GM19240 (cell line): ENCODE measurements around the gene MMP25.
"Not testable (repeated sequence)": the region's sequence is repeated elsewhere in the genome, so short reads cannot be mapped to it uniquely, and the experiment has no call there.

Experiments used
- DNase-seq: peaks from one replicate; pipeline ENCODE4 v3.0.0; 2011; ENCODE audit warnings: low spot score; ENCODE audit not compliant: insufficient read length

The MMP25 gene

DNA sequence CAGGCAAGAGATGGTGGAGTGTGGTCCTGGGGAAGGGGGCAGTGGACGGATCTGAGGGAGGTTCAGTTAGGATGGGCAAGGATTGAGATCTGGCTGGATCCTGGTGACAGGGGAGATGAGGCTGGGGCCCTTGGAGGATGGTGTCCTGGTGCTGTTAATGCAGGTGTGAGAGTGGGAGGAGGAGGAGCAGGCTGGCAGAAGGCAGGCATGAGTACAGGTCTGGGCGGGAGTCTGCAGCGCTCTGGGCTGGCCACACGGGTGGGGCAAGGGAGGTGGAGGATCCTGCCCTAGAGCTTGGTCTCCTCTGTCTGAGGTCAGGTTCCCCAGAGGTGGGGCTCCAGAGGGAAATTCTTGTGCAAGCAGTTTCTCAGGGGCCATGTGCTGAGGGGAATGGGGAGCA is 25.8 kb downstream of the MMP25 start:
- DNase-seq, result not testable (repeated sequence)

GRCh38 chr16:3072576-3073263 is 26.4 kb downstream of the MMP25 start:
- not testable (repeated sequence) for DNase-seq

DNA sequence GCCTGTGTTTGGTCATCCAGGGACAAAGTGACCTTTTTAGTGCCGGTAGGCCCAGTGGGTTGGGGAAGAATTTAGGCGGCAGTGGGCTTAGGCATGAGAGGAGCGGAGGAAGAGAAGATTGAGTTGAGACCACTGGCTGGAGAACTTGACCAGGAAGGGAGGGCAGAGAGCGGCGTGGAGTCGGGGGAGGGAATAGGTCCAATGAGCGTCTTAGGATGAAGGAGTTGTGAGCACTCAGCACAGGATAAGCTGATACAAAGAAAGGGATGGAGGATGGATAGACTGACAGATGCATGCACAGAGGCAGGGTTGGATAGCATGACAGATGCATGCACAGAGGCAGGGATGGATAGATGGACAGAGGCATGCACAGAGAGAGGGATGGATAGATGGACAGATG is 27.1 kb downstream of the MMP25 start:
- DNase-seq, result no peak

GRCh38 chr16:3074860-3075522 is 28.6 kb downstream of the MMP25 start:
- DNase-seq, result peak; percentile 79

- no peak for DNase-seq
Observed at GRCh38 chr16:3075523-3075915, 29.2 kb downstream of the MMP25 start.

GRCh38 chr16:3075946-3076345 is 29.6 kb downstream of the MMP25 start:
- not testable (repeated sequence) for DNase-seq

DNA sequence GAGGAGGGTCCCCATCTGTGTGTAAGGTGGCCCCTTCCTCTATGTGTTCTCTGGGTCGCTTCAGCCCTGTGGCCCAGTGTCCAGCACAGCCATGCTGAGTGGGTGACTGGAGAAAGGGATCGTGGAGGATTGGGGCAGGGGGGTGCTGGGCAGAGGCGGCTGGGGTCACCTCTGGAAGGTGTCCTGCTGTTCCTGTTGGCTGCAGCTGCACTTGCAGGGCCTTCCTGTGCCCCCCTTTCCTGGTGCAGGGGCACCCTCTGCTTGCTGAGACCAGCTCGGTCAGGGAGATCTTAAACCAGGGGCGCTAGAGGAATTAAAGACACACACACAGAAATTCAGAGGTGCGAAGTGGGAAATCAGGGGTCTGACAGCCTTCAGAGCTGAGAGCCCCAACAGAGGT is 30.2 kb downstream of the MMP25 start:
- DNase-seq, result no peak

DNA sequence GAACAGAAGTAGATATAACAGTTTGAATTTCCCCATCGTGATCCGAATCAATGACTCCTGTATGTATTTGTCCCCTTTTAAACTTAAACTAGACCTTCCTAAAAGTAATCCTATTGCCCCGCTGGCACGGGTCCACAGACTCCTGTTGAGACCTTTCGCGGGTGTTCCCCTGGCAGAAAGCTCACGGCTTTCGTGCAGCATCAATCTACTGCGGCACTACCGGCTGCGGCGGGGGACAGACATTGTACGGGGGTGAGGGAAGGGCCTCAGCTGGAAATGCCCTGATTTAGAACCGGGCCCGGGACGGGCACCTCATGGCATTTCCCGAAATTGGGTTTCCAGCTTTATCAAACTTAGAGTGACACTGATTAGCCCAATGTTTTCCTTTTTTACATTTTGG is 33.7 kb downstream of the MMP25 start:
- DNase-seq, result no peak

- DNase-seq, result not testable (repeated sequence)
Observed at GRCh38 chr16:3081957-3082356, 35.6 kb downstream of the MMP25 start.

GRCh38 chr16:3083408-3083807 is 37.0 kb downstream of the MMP25 start:
- DNase-seq, result not testable (repeated sequence)

- no peak for DNase-seq
Observed at GRCh38 chr16:3084491-3084890, 38.1 kb downstream of the MMP25 start.

GRCh38 chr16:3084969-3085670 is 38.8 kb downstream of the MMP25 start:
- no peak for DNase-seq

GRCh38 chr16:3085868-3086595 is 39.7 kb downstream of the MMP25 start:
- DNase-seq, result no peak

- no peak for DNase-seq
Observed at GRCh38 chr16:3086596-3087242, 40.4 kb downstream of the MMP25 start.

GRCh38 chr16:3087243-3088235 is 41.2 kb downstream of the MMP25 start:
- no peak for DNase-seq

- no peak for DNase-seq
Observed at GRCh38 chr16:3088450-3088849, 42.1 kb downstream of the MMP25 start.

DNA sequence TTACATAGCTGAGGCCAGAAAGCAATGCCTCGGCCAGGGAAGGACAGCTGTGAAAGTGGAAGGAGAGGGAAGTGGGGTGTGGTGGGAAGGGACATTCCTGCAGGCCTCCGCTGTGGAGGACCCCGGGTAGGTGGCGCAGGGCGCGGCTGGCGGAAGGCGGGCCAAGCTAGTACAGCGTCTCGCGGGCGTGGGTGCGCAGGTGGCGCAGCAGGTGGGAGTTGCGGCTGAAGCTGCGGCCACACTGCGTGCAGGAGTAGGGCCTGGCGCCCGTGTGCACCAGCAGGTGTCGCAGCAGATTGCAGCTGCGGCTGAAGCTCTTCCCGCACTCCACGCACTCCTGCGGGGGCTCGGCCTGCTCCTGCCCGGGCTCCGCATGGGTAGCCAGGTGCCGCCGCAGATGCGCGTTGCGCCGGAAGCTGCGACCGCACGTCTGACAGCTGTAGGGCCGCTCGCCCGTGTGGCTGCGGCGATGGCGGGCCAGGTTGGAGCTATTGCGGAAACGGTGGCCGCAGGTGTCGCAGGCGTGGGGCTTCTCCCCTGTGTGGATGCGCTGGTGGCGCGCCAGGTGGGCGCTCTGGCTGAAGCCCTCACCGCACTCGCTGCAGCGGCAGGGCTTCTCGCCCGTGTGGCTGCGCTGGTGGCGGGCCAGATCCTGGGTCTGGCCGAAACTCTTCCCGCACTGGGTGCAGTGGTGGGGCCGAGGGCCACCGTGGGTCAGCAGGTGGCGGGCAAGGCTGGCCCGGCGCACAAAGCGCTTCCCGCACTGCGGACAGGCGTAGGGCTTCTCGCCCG is 42.8 kb downstream of the MMP25 start:
- no peak for DNase-seq

DNA sequence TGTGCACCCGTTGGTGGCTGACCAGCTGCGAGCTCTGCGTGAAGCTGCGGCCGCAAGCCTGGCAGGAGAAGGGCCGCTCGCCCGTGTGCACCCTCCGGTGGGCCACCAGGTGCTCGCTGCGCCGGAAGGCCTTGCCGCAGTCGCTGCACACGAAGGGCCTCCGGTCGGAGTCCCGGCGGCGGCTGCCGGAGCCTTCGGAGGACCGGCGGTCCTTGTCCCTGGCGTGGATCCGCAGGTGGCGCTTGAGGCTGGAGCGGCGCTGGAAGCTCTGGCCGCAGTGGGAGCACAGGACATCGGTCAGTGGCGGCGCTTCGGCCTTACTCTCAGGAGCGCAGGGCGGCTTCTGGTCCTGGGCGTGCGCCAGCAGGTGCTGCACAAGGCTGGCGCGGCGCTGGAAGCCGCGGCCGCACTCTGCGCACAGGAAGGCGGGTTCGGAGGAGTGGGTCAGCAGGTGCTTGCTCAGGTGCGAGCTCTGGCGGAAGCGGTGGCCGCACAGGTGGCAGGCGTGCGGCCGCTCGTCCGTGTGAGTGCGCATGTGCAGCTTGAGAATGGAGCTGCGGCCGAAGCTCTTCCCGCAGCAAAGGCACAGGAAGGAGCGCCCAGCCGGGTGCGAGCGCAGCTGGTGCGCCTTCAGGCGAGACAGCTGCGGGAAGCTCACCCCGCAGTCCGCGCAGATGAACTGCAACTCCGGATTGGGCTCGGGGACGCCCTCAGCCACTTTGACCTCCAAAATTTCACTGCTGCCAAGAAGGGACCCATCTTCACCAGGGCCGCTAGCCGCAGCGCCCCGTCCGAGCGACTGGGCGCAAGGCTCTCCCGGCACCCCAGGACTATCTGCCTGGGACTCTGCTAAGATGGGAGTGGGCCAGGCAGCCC is 43.6 kb downstream of the MMP25 start:
- DNase-seq, result no peak
